ENCODE data around the gene GRAP. TPM values are rescaled to one million over a fixed set of nuclear protein-coding genes. Genes with fewer than 3 reads are reported as not detected.

The GRAP gene
- total and polyA plus RNA-seq, 2 donors (not counting 3 experiments of a cell fraction or from before 2014, with no cell fraction given): 32.1 to 43.6 TPM

GRCh38 chr17:18986541-18987229 is 60.1 kb downstream of the GRAP start:
- peaks cover 6% of the 10 kb centered on the region for H3K4me1 ChIP-seq (ENCODE audit: control insufficient read depth, extremely low read depth, insufficient read depth, low read length)

DNA sequence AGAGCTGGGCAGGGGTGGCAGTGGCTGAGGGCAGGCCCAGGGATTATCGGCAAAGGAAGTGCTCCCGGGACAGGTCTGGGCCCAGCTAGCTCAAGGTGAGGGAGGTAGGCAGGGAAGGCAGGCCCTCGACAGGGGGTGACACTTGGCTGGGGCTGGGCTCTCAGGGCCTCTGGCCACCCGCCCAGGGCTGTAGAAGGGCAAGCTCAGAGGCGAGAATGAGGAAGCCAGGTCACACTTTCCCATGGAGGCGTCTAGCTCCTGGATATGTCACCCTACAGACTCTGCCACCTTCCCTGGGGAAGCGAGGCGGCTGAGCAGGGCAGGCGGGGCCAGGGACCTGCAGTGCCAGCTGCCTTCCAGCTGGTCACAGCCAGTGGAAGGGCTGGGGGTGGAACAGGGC is 61.3 kb downstream of the GRAP start:
- CTCF ChIA-PET: interaction anchor here (1.3 to 2.3 kb wide), 2 partner anchors 12 to 25 kb away, joined by 4 to 8 read pairs; no protein-coding TSS in a partner anchor
- FAIRE-seq: no peak

More at GRCh38 chr17:18986541-18987229, 60.1 kb downstream of the GRAP start:
- Histone ChIP-seq H2AFZ (ENCODE audit: low read depth, low read length) (no peak overlapping the region), H3K4me2 (ENCODE audit: insufficient read depth, low read length) (no peak overlapping the region), H3K27me3 (ENCODE audit: control insufficient read depth in 2 of 2, insufficient read depth in 2 of 2, low read length in 2 of 2) (no peaks in the 10 kb centered on the region), H4K20me1 (replicated peaks; ENCODE audit: control insufficient read depth, extremely low read depth, insufficient read depth, low read length) (no peaks in the 10 kb centered on the region), H3K9ac (replicated peaks; ENCODE audit: extremely low read depth, insufficient read depth, low read length) (no peak overlapping the region), H3K4me3 (replicated peaks in 1 of 3; ENCODE audit: insufficient read depth in 1 of 3, low read depth in 1 of 3, low read length in 3 of 3) (no peak overlapping the region), H3K9me3 (replicated peaks; ENCODE audit: control insufficient read depth, insufficient read depth, low read length) (no peaks in the 10 kb centered on the region), H3K36me3 (ENCODE audit: control insufficient read depth in 2 of 2, extremely low read depth in 1 of 2, insufficient read depth in 2 of 2, low read length in 2 of 2) (peaks cover 0 to 2% of the 10 kb centered on the region in 2 experiments), H3K9me1 (replicated peaks; ENCODE audit: control insufficient read depth, extremely low read depth, insufficient read depth, low read length) (no peaks in the 10 kb centered on the region), H3K79me2 (ENCODE audit: control insufficient read depth, insufficient read depth, low read length) (peaks cover 4% of the 10 kb centered on the region), H3K27ac (ENCODE audit: insufficient read depth, low read depth, low read length) (no peak overlapping the region)
- ChIA-PET POLR2A (no interaction called here), CTCF (interaction anchor here (0.7 kb wide), 1 partner anchor 15 kb away, joined by 3 read pairs; no protein-coding TSS in a partner anchor)
- TF ChIP-seq MYC (IDR thresholded peaks at IDR 0.05; ENCODE audit: low read depth, low read length) (no peak), POLR2AphosphoS5 (IDR thresholded peaks at IDR 0.05; ENCODE audit: insufficient read depth, low read depth, low read length) (no peak), GATA2 (IDR thresholded peaks at IDR 0.05; ENCODE audit: insufficient read depth, insufficient read length, low read depth, low read length) (no peak)
- dilution Hi-C loops (cut with MboI; ENCODE audit: extremely low pct_ligation_motif_present, low sequenced_read_pairs) (no loop called here), intact Hi-C loops (cut with micrococcal nuclease) (no loop called here)
- no peak for DNase-seq (ENCODE audit: low read depth, low spot score)
- no peak for FAIRE-seq
- no TSS peak for BruUV-seq (replicated peaks)

More for the DNA sequence above, 61.3 kb downstream of the GRAP start:
- Histone ChIP-seq H3K9me1 (replicated peaks; ENCODE audit: control insufficient read depth, extremely low read depth, insufficient read depth, low read length) (no peaks in the 10 kb centered on the region), H3K27ac (ENCODE audit: insufficient read depth, low read depth, low read length) (no peak overlapping the region), H3K4me1 (ENCODE audit: control insufficient read depth, extremely low read depth, insufficient read depth, low read length) (peaks cover 8% of the 10 kb centered on the region), H3K9me3 (replicated peaks; ENCODE audit: control insufficient read depth, insufficient read depth, low read length) (no peaks in the 10 kb centered on the region), H3K9ac (replicated peaks; ENCODE audit: extremely low read depth, insufficient read depth, low read length) (no peak overlapping the region), H2AFZ (ENCODE audit: low read depth, low read length) (no peak overlapping the region), H3K79me2 (ENCODE audit: control insufficient read depth, insufficient read depth, low read length) (no peaks in the 10 kb centered on the region), H3K4me2 (ENCODE audit: insufficient read depth, low read length) (no peak overlapping the region), H3K4me3 (replicated peaks in 1 of 3; ENCODE audit: insufficient read depth in 1 of 3, low read depth in 1 of 3, low read length in 3 of 3) (no peak overlapping the region), H3K27me3 (ENCODE audit: control insufficient read depth in 2 of 2, insufficient read depth in 2 of 2, low read length in 2 of 2) (no peaks in the 10 kb centered on the region), H4K20me1 (replicated peaks; ENCODE audit: control insufficient read depth, extremely low read depth, insufficient read depth, low read length) (no peaks in the 10 kb centered on the region), H3K36me3 (ENCODE audit: control insufficient read depth in 2 of 2, extremely low read depth in 1 of 2, insufficient read depth in 2 of 2, low read length in 2 of 2) (peaks cover 0 to 2% of the 10 kb centered on the region in 2 experiments)
- DNase-seq (ENCODE audit: low read depth, low spot score): no peak
- no TSS peak for BruUV-seq (replicated peaks)
- POLR2A ChIA-PET: no interaction called here
- dilution Hi-C loops (cut with MboI; ENCODE audit: extremely low pct_ligation_motif_present, low sequenced_read_pairs) (no loop called here), intact Hi-C loops (cut with micrococcal nuclease) (no loop called here)
- TF ChIP-seq GATA2 (IDR thresholded peaks at IDR 0.05; ENCODE audit: insufficient read depth, insufficient read length, low read depth, low read length) (no peak), MAX (IDR thresholded peaks at IDR 0.05; ENCODE audit: insufficient read depth, insufficient read length) (no peak), MYC (IDR thresholded peaks at IDR 0.05; ENCODE audit: low read depth, low read length) (no peak), EZH2 (IDR thresholded peaks at IDR 0.05; ENCODE audit: borderline replicate concordance, low read depth, low read length, severe bottlenecking) (no peak), JUN (IDR thresholded peaks at IDR 0.05; ENCODE audit: borderline replicate concordance, insufficient read depth, insufficient read length, low read depth) (no peak), FOS (IDR thresholded peaks at IDR 0.05; ENCODE audit: borderline replicate concordance, insufficient read depth, low read length) (no peak), POLR2A (IDR thresholded peaks at IDR 0.05; ENCODE audit: low read depth, low read length) (no peak), POLR2AphosphoS5 (IDR thresholded peaks at IDR 0.05; ENCODE audit: insufficient read depth, low read depth, low read length) (no peak)
- TF ChIP-seq, protein P1, sequence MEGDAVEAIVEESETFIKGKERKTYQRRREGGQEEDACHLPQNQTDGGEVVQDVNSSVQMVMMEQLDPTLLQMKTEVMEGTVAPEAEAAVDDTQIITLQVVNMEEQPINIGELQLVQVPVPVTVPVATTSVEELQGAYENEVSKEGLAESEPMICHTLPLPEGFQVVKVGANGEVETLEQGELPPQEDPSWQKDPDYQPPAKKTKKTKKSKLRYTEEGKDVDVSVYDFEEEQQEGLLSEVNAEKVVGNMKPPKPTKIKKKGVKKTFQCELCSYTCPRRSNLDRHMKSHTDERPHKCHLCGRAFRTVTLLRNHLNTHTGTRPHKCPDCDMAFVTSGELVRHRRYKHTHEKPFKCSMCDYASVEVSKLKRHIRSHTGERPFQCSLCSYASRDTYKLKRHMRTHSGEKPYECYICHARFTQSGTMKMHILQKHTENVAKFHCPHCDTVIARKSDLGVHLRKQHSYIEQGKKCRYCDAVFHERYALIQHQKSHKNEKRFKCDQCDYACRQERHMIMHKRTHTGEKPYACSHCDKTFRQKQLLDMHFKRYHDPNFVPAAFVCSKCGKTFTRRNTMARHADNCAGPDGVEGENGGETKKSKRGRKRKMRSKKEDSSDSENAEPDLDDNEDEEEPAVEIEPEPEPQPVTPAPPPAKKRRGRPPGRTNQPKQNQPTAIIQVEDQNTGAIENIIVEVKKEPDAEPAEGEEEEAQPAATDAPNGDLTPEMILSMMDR (IDR thresholded peaks at IDR 0.05; ENCODE audit: extremely low read depth in 1 of 2, insufficient read depth in 1 of 2, low read depth in 1 of 2, low read length in 2 of 2): no peak
